ENCODE data around the gene CD36.

GRCh38 chr7:80679921-80680907, 41.8 kb downstream of the CD36 start:
- TF ChIP-seq POLR2AphosphoS5 (IDR thresholded peaks at IDR 0.05; ENCODE audit: low read depth, low read length) (no peak), TAF1 (IDR thresholded peaks at IDR 0.05; ENCODE audit: borderline replicate concordance, insufficient read depth, low read length) (no peak), REST (IDR thresholded peaks at IDR 0.05; ENCODE audit: insufficient read depth in 1 of 2, low read depth in 2 of 2, low read length in 2 of 2) (no peak), SIN3A (IDR thresholded peaks at IDR 0.05; ENCODE audit: borderline replicate concordance, insufficient read depth, low read length) (no peak), FOXP2 (optimal IDR thresholded peaks at IDR 0.05; ENCODE audit: borderline replicate concordance, extremely low read depth, extremely low read length, insufficient read depth) (no peak)

All from PFSK-1 (cell line).